ENCODE results near the gene TECR.

DNA sequence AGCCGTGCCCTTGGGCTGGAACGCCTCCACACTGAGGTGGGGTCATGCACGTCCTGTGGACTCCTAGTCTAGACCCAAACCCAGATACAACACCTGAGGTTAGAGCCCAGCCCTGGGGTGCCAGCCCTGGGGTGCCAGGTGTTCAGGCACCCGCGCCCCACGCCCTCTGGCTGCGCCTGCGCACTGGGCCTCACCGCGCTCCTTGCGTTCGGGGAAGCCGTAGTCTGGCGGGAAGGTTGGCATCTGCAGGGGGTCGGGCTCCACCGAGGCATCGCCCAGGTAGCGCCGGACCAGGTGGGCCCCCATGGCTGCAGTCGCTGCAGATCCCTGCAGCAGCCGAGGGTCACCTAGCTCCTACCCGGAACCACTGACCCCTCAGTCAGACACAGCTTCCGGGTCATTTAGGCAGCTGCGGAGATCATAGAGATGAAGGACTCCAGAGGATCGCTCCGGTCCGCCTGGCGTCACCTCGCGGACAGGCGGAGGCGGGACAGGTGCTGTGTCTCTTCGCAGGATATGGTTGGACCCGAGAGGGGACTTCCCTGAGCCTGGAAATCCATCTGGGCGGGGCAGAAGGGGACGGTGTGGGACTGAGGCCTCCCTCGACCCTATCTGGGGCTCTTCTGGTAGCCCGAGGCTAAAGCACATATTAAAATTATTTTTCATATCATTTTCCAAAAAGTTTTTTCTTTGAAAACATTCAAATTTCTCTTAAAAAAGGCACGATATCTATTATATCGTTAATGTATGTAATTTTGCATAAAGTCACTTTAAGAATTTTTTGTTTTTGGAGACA, 42.5 kb downstream of the TECR start, which contains the start of gene NDUFB7:
- TF ChIP-seq, protein P1, sequence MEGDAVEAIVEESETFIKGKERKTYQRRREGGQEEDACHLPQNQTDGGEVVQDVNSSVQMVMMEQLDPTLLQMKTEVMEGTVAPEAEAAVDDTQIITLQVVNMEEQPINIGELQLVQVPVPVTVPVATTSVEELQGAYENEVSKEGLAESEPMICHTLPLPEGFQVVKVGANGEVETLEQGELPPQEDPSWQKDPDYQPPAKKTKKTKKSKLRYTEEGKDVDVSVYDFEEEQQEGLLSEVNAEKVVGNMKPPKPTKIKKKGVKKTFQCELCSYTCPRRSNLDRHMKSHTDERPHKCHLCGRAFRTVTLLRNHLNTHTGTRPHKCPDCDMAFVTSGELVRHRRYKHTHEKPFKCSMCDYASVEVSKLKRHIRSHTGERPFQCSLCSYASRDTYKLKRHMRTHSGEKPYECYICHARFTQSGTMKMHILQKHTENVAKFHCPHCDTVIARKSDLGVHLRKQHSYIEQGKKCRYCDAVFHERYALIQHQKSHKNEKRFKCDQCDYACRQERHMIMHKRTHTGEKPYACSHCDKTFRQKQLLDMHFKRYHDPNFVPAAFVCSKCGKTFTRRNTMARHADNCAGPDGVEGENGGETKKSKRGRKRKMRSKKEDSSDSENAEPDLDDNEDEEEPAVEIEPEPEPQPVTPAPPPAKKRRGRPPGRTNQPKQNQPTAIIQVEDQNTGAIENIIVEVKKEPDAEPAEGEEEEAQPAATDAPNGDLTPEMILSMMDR (IDR thresholded peaks at IDR 0.05 in 2 of 3, conservative IDR thresholded peaks at IDR 0.05 in 1 of 3; ENCODE audit: insufficient read depth in 2 of 3, low read depth in 1 of 3, low read length in 3 of 3) = peak; percentile 85 to 91 (median 88)
- TF ChIP-seq ZBTB7A (IDR thresholded peaks at IDR 0.05; ENCODE audit: borderline replicate concordance, control insufficient read depth, low read depth, low read length) (peak; percentile 85), DLX4 (CRISPR knock-in tag; IDR thresholded peaks at IDR 0.05) (no peak), NR2C2 (CRISPR knock-in tag; IDR thresholded peaks at IDR 0.05) (peak; percentile 100), NR2C2 (tag; IDR thresholded peaks at IDR 0.05) (peak; percentile 100), GABPB2 (CRISPR knock-in tag; conservative IDR thresholded peaks at IDR 0.05) (no peak), REST (IDR thresholded peaks at IDR 0.05; ENCODE audit: borderline replicate concordance) (peak; percentile 31; the same call in 1 of the 2 replicates), REST (CRISPR knock-in tag; IDR thresholded peaks at IDR 0.05; ENCODE audit: low read depth) (peak; percentile 73; the same call in 1 of the 2 replicates), POLR2AphosphoS5 (IDR thresholded peaks at IDR 0.05; ENCODE audit: control insufficient read depth, insufficient read depth, low read depth, low read length) (peak; percentile 79; the same call in 1 of the 2 replicates)
- TF ChIP-seq, protein P2, sequence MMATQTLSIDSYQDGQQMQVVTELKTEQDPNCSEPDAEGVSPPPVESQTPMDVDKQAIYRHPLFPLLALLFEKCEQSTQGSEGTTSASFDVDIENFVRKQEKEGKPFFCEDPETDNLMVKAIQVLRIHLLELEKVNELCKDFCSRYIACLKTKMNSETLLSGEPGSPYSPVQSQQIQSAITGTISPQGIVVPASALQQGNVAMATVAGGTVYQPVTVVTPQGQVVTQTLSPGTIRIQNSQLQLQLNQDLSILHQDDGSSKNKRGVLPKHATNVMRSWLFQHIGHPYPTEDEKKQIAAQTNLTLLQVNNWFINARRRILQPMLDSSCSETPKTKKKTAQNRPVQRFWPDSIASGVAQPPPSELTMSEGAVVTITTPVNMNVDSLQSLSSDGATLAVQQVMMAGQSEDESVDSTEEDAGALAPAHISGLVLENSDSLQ (IDR thresholded peaks at IDR 0.05) = peak; percentile 79
- TF ChIP-seq, protein P3, sequence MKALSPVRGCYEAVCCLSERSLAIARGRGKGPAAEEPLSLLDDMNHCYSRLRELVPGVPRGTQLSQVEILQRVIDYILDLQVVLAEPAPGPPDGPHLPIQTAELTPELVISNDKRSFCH (CRISPR knock-in tag; IDR thresholded peaks at IDR 0.05) = no peak
- TF ChIP-seq, protein P3 (tag; IDR thresholded peaks at IDR 0.05) = peak; percentile 46; the same call in 1 of the 2 replicates
